SH-SY5Y (cell line): ENCODE data around the gene GPRC5A.

Experiments
- GATA2 ChIP-seq: IDR thresholded peaks from 2 replicates; pipeline ENCODE4 v1.6.1; 2011; ENCODE audit warnings: mild to moderate bottlenecking, low read depth, low read length
- GATA3 ChIP-seq: IDR thresholded peaks from 2 replicates; pipeline ENCODE4 v1.6.1; 2011; ENCODE audit warnings: low read depth, mild to moderate bottlenecking, low read length, moderate library complexity

The GPRC5A gene

DNA sequence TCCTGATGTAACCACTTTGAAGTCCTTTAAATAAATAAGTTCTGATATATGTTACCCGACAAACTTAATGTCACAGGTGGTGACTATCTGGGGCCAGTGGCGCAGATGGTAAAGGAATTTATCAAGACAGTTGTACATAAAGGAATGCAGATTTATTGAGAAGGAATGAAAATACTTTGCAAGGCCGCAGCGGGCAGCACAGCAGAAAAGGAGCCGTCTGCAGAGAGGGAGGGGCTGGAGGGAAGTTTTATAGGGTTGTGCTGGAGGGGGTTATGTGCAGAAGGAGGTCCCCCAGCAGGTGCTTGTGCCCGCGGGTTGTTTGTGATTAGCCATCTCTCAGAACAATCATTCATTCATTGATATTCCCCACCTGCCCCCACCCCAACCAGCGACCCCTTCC lies 43.2 kb downstream of the GPRC5A start:
- TF ChIP-seq GATA2, result no peak

DNA sequence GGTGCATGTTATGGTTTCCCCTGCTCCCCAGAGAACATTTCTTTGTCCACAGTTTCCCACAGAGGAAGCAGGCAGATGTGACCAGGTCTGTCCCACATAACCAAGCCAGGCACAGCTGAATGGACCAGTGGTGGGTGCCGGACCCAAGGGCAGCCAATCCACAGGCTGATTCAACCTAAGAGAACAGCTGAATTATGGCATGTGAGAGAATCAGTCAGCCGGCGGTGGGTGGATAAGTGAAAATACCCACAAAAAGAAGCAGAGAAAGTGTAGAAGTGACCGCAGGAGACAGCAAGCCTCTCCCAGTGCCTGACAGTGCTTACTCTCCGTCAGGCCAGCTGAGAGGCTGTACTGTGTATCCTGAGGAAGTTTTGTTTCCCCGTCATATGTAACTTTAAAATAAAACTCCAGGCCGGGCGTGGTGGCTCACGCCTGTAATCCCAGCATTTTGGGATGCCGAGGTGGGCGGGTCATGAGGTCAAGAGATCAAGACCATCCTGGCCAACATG lies 45.7 kb downstream of the GPRC5A start:
- TF ChIP-seq GATA2 (no peak), GATA3 (no peak)

DNA sequence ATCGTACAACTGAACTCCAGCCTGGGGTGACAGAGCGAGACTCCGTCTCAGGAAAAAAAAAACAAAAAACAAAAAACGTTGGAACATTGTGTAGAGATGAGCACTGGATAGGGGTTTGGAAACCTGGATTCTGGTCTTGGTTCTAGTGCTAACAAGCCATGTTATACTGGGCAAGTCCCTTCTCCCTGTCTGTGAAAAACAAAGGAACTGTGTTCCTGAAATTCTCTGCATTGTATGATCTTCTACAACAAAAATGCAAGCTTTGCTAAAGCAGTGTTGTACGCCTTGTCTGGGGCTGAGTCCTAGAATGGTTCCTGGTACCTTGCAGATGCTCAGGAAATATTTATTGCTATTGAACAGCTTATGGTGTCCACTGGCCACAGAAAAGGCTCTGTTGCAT lies 47.2 kb downstream of the GPRC5A start:
- no peak for TF ChIP-seq GATA2
- no peak for TF ChIP-seq GATA3

DNA sequence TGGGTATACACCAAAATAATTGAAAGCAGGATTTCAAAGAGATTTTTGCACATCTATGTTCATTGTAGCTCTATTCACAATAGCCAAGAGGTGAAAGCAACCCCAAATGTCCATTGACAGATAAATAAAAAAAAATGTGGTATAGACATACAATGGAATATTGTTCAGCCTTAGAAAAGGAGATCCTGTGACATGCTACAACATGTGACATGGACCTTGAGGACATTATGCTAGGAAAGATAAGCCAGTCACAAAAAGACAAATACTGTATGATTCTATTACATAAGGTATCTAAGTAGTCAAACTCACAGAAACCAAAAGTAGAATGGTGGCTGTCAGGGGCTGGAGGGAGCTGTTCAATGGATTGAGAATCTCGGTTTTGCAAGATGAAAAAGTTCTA lies 48.5 kb downstream of the GPRC5A start:
- TF ChIP-seq GATA2 (no peak), GATA3 (no peak)

DNA sequence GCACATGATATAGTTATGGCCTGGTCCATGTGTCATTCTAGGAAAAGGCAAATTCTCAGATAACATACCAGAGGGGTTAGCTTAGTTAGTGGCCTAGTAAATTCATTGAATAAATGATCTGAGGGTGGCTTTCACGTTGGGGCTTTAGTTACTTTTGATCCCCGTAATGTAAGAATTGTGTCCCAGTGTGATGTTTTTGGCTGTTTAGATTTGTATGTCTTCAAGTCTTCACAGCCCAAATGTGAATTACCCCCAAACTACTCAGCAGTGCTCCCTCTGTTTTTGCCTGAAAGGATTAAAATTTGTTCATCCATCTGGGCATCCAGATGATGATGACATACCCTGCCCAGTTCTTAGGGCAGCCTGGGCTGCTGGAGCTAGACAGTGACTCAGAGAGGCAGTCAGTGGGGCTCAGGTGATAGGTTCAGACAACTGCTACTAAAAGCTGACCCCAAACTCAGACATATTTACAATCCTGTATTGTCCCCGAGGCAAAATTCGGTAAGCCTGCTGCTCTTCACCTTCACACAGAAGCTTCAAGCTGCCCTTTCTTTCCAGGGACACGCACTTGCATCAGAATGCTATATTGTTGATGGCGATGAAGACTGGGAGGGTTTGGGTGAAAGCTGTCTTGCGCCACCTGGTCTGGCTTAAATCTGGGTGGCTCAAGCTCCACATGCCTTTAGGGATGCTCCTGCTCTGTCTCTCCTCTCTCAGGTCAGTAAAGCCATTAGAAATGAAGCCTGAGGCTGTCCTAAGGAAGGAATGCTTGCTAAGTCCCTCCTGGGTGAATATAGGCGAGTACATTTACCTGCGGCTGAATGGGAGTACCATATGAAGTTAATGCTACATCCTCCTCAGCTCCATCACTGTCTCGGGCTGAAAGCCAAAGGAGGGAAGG lies 50.3 kb downstream of the GPRC5A start:
- TF ChIP-seq GATA3, result no peak
- no peak for TF ChIP-seq GATA2

DNA sequence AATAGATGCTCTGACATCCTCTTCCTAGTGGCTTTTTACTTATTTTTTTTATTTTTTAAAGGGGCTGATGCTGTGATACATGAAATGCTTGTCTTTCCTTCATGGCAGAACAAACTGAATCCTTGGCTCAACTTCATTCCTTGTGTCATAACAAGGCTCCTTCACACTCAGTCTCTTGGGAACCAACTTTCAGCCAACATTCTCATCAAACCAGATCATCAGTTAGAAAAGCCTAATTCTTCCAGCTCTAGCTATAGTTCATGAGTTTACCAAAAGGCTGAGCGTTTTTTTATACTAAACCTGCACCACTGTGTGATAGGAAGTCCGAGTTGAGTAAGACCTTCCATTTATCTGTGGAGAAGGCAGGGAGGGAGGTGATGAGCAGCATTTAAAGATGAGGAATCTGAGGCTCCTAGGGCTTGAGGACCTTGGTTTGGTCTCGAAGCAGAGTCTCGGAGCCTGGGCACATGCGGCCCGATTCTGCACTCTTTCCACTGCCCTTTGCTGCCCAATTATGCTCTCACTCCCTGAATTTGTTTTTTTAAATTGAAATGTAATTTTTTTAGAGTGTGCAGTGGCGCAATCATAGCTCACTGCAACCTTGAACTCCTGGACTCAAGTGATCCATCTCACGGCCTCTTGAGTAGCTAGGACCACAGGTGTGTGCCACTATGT lies 52.4 kb downstream of the GPRC5A start:
- no peak for TF ChIP-seq GATA2
- TF ChIP-seq GATA3, result no peak

DNA sequence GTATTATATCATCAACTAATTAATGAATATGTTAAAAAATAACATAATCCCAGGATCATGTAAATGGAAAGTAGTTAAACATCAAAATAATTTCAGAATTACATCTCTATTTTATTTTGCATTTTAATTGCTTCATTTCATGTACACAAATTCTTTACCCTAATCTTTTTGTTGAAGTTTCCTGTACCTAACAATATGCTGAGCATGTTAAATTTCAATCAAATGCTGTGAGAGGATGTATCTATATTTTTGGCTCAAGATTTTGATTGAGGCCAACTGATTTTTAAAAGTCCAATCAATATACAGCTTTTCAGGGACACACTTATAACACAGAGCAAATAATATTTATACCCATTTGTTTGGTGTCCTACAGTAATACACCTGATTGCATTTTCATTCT lies 54.2 kb downstream of the GPRC5A start:
- no peak for TF ChIP-seq GATA2
- TF ChIP-seq GATA3, result no peak

DNA sequence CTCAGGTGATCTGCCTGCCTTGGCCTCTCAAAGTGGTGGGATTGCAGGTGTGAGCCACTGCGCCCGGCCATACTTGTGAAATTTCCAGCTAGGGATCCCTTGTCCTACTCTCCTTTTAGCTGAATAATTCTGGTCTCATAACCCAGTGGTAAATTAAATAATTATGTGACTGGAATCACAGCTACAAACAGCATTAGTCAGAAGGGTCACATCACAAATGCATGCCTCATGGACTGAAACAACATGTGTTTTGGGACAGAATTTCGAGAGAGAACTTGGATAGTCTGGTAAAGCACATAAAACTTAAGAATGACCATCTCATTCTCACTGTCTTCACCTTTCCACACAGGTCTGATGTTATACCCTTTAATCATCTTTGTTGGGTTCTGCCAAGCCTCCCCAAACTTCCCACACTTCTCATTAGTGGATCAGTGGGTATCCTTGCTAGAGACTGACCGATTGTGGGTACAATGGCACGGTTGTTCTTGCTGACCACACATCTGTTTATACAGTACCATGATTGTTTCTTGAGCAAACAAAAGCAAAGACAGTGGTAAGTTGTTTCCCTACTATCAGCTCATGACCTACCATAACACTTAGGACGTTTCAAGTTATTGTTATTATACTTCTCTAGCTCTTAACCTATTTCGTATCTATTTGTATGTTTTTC lies 55.5 kb downstream of the GPRC5A start:
- no peak for TF ChIP-seq GATA2
- TF ChIP-seq GATA3, result no peak

DNA sequence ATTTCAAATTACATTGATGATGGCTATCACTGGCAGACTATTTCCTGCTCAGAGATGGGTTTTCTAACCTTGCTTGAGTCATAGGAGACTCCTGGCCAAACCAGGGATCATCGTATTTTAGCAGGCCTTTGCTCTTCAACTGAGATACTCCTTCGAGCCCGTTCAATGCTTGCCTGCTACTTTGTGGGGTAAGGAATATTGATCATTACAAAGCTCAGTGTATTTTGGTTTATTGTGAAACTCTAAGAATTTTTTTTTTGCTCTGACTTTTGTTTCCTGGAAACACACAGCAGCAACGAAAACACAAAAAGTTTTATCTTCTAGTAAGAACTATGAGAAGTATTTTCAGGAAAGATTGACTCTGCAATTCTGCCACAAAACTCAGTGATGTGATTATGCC lies 56.5 kb downstream of the GPRC5A start:
- no peak for TF ChIP-seq GATA2
- no peak for TF ChIP-seq GATA3

DNA sequence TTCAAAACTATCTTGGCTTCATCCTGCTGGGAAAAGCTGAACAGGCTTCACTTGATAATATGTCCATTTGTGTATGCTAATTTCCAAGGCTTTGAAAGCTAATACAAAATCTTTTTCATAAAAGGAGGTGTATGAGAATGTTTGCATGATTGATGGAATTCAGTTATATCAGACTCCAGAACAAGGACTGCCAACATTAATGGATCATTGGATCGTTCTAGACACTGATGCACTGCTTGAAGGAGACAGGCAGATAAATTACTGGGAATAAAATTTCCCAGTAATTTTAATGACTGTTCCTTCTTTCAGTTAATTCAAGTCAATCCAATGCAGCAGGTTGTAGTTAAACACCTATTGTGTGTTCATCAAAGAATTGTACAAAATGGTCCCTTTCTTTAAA lies 60.1 kb downstream of the GPRC5A start:
- TF ChIP-seq GATA2, result no peak
- no peak for TF ChIP-seq GATA3

DNA sequence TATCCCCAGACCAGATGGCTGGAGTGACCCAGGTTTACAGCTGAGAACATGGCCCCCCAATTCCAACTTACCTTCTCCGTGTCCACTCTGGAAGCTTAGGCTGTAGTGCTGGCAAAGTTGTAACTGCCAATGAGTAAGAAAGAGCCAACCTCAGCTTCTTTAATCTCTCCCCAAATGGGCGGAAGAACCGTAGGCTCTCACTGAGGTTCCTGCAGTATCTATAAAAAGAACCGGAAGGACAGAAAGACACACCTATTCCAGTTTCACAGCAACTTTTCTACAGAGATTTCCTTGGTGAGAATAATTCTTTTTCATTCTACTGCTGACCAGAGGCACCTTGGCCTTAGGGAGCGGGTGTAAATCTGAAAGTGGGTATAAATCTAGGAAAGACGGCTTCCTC lies 60.7 kb downstream of the GPRC5A start, which contains the start of gene GPRC5D:
Gene GPRC5D (minus strand): TSS at position 135 of the 400 bp plus-strand sequence. CDS start 1,786 bp downstream, outside the sequence.
- TF ChIP-seq GATA2 (no peak), GATA3 (no peak)

DNA sequence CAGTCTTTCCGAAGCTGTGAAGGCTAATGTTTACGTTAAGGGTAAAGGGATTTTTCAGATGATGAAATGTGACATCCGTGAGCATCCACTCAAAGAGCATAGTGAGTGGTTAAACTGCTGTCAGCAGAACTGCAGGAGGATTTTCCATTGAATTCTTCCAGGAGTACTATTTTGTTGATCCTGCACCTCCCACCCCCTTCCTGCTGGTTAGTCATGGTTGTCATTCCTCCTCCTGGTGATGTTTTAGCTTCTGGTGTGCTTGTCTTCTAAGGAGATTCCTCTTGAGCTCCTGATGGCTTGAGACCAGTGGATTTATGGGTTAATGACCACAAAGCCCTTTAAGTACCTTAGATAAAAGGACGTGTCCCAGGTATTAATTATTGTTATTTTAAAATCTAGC lies 63.0 kb downstream of the GPRC5A start:
- TF ChIP-seq GATA3, result no peak
- no peak for TF ChIP-seq GATA2

DNA sequence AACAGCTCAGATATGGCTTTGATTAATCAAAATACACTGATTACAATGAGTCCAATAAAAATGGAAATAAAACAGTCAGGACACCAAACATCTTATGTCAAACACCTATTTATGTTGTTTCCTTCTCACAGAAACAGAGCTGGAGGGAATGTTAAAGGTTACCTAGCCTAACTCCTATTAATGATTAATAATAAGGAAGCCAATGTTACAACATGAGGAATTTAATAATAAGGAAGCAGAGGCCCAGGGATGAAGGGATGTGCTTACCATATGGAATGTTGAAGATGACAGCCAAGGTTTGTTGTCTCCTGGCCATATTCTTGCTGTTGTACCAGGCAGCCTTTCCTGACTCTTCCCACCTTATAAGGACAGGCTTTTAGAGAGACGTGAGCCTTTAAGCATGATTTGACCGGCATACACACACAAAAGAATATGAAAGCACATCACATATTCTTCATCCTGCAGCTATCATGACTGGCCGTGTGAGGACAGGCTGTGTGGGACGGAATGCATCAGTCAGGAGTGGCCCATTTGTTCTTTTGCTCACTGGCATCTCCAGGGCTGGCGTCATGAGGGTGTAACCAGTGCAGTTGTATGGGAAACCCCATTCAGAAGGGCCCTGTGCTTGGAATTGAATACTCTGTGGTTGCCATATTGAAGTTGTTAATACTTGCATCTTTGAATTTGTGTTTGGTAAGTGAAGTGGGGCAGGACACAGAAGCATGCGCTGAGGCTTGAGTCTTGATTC lies 63.7 kb downstream of the GPRC5A start:
- TF ChIP-seq GATA3, result no peak
- no peak for TF ChIP-seq GATA2

DNA sequence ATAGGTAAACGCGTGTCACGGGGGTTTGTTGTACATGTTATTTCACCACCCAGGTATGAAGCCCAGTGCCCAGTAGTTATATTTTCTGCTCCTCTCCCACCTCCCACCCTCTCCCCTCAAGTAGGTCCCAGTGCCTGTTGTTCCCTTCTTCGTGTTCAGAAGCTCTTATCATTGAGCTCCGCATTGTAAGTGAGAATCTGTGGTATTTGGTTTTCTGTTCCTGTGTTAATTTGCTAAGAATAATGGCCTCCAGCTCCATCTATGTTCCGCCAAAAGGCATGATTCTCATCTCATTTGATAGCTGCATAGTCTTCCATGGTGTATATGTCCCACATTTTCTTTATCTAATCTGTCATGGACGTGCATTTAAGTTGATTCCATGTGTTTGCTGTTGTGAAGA lies 67.5 kb downstream of the GPRC5A start:
- TF ChIP-seq GATA2, result no peak
- TF ChIP-seq GATA3, result no peak

DNA sequence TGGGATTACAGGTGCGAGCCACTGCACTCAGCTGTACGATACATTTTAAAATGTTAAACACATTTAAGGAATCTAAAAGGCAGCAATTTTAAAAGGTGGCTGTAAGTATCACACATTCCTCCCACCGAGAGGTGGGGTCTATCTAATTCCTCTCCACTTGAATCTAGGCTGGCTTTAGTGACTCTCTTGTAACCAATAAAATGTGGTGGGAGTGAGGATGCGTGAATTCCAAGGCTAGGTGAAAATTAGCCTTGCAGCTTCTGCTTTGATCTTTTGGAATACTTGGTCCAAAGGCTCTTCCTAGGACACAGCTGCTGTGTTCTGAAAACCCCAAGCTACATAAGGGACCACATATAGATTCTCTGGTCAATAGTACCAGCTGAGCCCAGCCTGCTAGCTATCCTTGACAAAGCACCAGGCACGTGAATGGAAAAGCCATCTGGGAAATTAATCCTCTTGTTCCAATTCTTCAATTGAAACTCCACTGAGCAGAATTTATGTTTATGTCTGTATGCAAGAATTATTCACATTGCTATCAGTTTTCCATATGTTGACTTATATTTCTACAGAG lies 69.4 kb downstream of the GPRC5A start:
- TF ChIP-seq GATA2, result no peak
- no peak for TF ChIP-seq GATA3

DNA sequence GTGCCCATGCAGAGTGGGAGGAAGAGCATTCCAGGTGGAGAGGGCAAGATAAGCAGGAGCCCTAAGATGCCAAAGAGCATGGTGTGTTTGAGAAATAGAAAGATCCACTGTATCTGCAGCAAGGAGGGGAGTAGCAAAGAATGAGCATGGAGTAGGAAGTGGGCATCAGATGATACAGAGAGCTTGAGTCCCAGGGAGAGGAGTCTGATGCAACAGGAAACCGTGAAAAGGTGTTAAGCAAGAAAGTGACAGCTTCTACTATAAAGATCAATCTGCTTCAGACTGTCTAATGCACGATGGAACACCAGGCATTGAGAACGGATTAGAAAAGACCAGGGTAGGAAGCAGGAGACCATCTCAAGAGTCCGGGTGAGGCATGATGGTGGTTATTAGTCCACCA lies 72.9 kb downstream of the GPRC5A start:
- TF ChIP-seq GATA2, result no peak
- no peak for TF ChIP-seq GATA3
